A549 (cell line): ENCODE data around the gene FHIT. TPM values are rescaled to one million over a fixed set of nuclear protein-coding genes. Genes with fewer than 3 reads are reported as not detected.

Source experiments
- ATAC-seq, 2 experiments: fragments of 200-7000 bp in 1 of 2; fragments of >200 bp in 1 of 2; cut with Nextera tagmentation in 1 of 2; cut with Tn5 transposase in 1 of 2; 3 replicates each; pipeline versions ENCODE4 v1.8.0 to v1.9.1; 2018 to 2020; ENCODE audit warnings: mild to moderate bottlenecking in 1 of 2, moderate library complexity in 1 of 2
- CTCF ChIA-PET: fragments of 300-600 bp; sonication (Branson Sonifier 250); formaldehyde crosslinking; extraction: SDS; loops from one replicate; lab custom pipeline; 2021; ENCODE audit warnings: antibody characterized with exemption, inconsistent platforms; lab: Yijun Ruan, JAX
- POLR2A ChIA-PET: fragments of 350-600 bp; formaldehyde crosslinking; extraction: SDS; loops from one replicate; lab custom pipeline; 2021; ENCODE audit warnings: antibody characterized with exemption, inconsistent platforms; lab: Yijun Ruan, JAX
- DNase-seq, 2 experiments: peaks; one replicate each; pipeline versions ENCODE4 v3.0.0 to v3.0.0-alpha.2; 2011 to 2016; ENCODE audit warnings: low read depth in 1 of 2, low spot score in 1 of 2
- FAIRE-seq: peaks from 2 replicates; lab custom pipeline; 2011; peaks lifted over from hg19 to GRCh38; lab: Jason Lieb, UNC
- H3K27ac ChIP-seq, 2 experiments: fragments of >200 bp; sonication (Bioruptor Twin); formaldehyde crosslinking; 3 replicates each; pipeline ENCODE4 v1.5.1; 2016 to 2017
- H3K4me1 ChIP-seq: fragments of >200 bp; sonication (Bioruptor Twin); formaldehyde crosslinking; 3 replicates; pipeline ENCODE4 v1.6.1; 2016
- H3K4me2 ChIP-seq: fragments of >200 bp; sonication (Bioruptor Twin); formaldehyde crosslinking; 3 replicates; pipeline ENCODE4 v1.6.1; 2016
- H3K4me3 ChIP-seq: fragments of >200 bp; sonication (Bioruptor Twin); formaldehyde crosslinking; 3 replicates; pipeline ENCODE4 v1.5.1; 2016
- H3K9me3 ChIP-seq: fragments of >200 bp; sonication (Bioruptor Twin); formaldehyde crosslinking; 3 replicates; pipeline ENCODE4 v1.6.1; 2016
- ATOH8 ChIP-seq: fragments of 250-450 bp; sonication (Bioruptor Pico); IDR thresholded peaks from 2 replicates; pipeline ENCODE4 v1.5.0; 2020; ENCODE audit warnings: low read depth, mild to moderate bottlenecking, moderate library complexity
- BHLHE40 ChIP-seq: IDR thresholded peaks from 2 replicates; pipeline ENCODE4 v1.6.1; 2012; ENCODE audit warnings: low read depth, low read length, inconsistent platforms
- CBX8 ChIP-seq: fragments of 200-600 bp; sonication (generic); IDR thresholded peaks from 2 replicates; pipeline ENCODE4 v1.6.1; 2016
- E2F6 ChIP-seq: IDR thresholded peaks from 2 replicates; pipeline ENCODE4 v1.6.1; 2012; ENCODE audit warnings: low read depth, borderline replicate concordance
- EP300 ChIP-seq, 2 experiments: fragments of >200 bp; sonication (Bioruptor Twin); formaldehyde crosslinking; IDR thresholded peaks; 2 replicates in 1 of 2; 3 replicates in 1 of 2; pipeline ENCODE4 v1.6.1; 2016 to 2017
- ESRRA ChIP-seq: fragments of 150-350 bp; IDR thresholded peaks from 2 replicates; pipeline ENCODE4 v1.6.1; 2014; ENCODE audit warnings: mild to moderate bottlenecking, low read length, borderline replicate concordance
- FOSB ChIP-seq: fragments of 250-450 bp; sonication (Bioruptor Pico); IDR thresholded peaks from 2 replicates; pipeline ENCODE4 v1.5.0; 2020; ENCODE audit warnings: mild to moderate bottlenecking, moderate library complexity
- HDAC2 ChIP-seq: fragments of 200-600 bp; sonication (generic); IDR thresholded peaks from 2 replicates; pipeline ENCODE4 v1.6.1; 2016
- HOXB13 ChIP-seq: fragments of 250-450 bp; sonication (Bioruptor Pico); IDR thresholded peaks from 2 replicates; pipeline ENCODE4 v1.5.0; 2020; ENCODE audit warnings: low read depth, mild to moderate bottlenecking, moderate library complexity
- HOXB5 ChIP-seq: fragments of 250-450 bp; sonication (Bioruptor Pico); IDR thresholded peaks from 2 replicates; pipeline ENCODE4 v1.5.0; 2020; ENCODE audit warnings: mild to moderate bottlenecking, moderate library complexity
- KDM1A ChIP-seq: fragments of 200-600 bp; sonication (generic); IDR thresholded peaks from 2 replicates; pipeline ENCODE4 v1.6.1; 2016; ENCODE audit warnings: low read depth, mild to moderate bottlenecking
- MAFK ChIP-seq: fragments of 450-650 bp; IDR thresholded peaks from 2 replicates; pipeline ENCODE4 v1.6.1; 2014; ENCODE audit not compliant: partially characterized antibody
- MYC ChIP-seq: IDR thresholded peaks from 2 replicates; pipeline ENCODE4 v1.6.1; 2012; ENCODE audit warnings: mild to moderate bottlenecking, inconsistent platforms, low read length, improper control_type of control experiment, borderline replicate concordance
- NFE2L2 ChIP-seq: fragments of 150-350 bp; conservative IDR thresholded peaks from 2 replicates; pipeline ENCODE4 v1.6.1; 2014; ENCODE audit warnings: low read length
- POLR2AphosphoS2 ChIP-seq: conservative IDR thresholded peaks from 2 replicates; pipeline ENCODE4 v1.6.1; 2012; ENCODE audit warnings: low read length, improper control_type of control experiment, inconsistent platforms
- RNF2 ChIP-seq: fragments of 200-600 bp; sonication (generic); IDR thresholded peaks from 2 replicates; pipeline ENCODE4 v1.6.1; 2016; ENCODE audit warnings: low read depth, mild to moderate bottlenecking, antibody characterized with exemption, moderate library complexity, borderline replicate concordance
- TFCP2L1 ChIP-seq: fragments of 250-450 bp; sonication (Bioruptor Pico); IDR thresholded peaks from 2 replicates; pipeline ENCODE4 v1.5.0; 2021; ENCODE audit warnings: mild to moderate bottlenecking
- ZC3H11A ChIP-seq: fragments of 450-650 bp; IDR thresholded peaks from 2 replicates; pipeline ENCODE4 v1.6.1; 2014; ENCODE audit warnings: antibody characterized with exemption, mild to moderate bottlenecking
- WGBS: methylation state at CpG from one replicate; pipeline ENCODE4 v1.1.6; 2017; ENCODE audit errors: missing lambda C conversion rate; 5-methylcytosine and 5-hydroxymethylcytosine counted together
- polyA plus RNA-seq, 4 experiments: library from polyadenylated mRNA; depleted of rRNA in 3 of 4; stranded (reverse); fragments of >200 nt; fragmentation: RNase III in 1 of 4; extraction: RNeasy Plus Mini Kit Qiagen cat#74134 plus additional on column Dnase treatment in 1 of 4; gene quantifications; 2 replicates in 3 of 4; 3 replicates in 1 of 4; pipeline ENCODE4 v1.2.3, GENCODE V29; 2011 to 2017
- TF ChIP-seq, protein P1 (sequence below): fragments of 150-350 bp; IDR thresholded peaks from 2 replicates; pipeline ENCODE4 v1.6.1; 2014; ENCODE audit warnings: low read depth, mild to moderate bottlenecking, low read length
- TF ChIP-seq, protein P2 (sequence below): fragments of >200 bp; sonication (Bioruptor Twin); formaldehyde crosslinking; IDR thresholded peaks from 2 replicates; pipeline ENCODE4 v1.6.1; 2016

Gene FHIT
- polyA plus RNA-seq, 2 of the 4 experiments (the other 2 are of a cell fraction), result 0.76 to 0.92 TPM

GRCh38 chr3:59756934-59757333 is 1494.3 kb downstream of the FHIT start:
- Histone ChIP-seq H3K27ac (no peak overlapping the region), H3K4me1 (no peaks in the 10 kb centered on the region), H3K4me3 (no peak overlapping the region), H3K9me3 (no peaks in the 10 kb centered on the region), H3K4me2 (no peak overlapping the region)
- ChIA-PET POLR2A (no interaction called here), CTCF (no interaction called here)
- TF ChIP-seq, protein P1, sequence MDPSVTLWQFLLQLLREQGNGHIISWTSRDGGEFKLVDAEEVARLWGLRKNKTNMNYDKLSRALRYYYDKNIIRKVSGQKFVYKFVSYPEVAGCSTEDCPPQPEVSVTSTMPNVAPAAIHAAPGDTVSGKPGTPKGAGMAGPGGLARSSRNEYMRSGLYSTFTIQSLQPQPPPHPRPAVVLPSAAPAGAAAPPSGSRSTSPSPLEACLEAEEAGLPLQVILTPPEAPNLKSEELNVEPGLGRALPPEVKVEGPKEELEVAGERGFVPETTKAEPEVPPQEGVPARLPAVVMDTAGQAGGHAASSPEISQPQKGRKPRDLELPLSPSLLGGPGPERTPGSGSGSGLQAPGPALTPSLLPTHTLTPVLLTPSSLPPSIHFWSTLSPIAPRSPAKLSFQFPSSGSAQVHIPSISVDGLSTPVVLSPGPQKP, result no peak
- no peak for TF ChIP-seq CBX8
- TF ChIP-seq NFE2L2, result no peak
- TF ChIP-seq, protein P2, sequence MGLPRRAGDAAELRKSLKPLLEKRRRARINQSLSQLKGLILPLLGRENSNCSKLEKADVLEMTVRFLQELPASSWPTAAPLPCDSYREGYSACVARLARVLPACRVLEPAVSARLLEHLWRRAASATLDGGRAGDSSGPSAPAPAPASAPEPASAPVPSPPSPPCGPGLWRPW, result no peak
- TF ChIP-seq HOXB13 (CRISPR knock-in tag), result no peak
- TF ChIP-seq HDAC2, result no peak
- no peak for TF ChIP-seq ZC3H11A
- no peak for TF ChIP-seq ATOH8
- TF ChIP-seq BHLHE40, result no peak
- DNase-seq, result no peak
- WGBS, result 40% methylated on average over 5 of the region's 5 CpGs
- ATAC-seq, result no peak
- no peak for FAIRE-seq

- no peak for TF ChIP-seq TFCP2L1 (CRISPR knock-in tag)
- TF ChIP-seq MYC, result no peak
- no peak for TF ChIP-seq EP300 (IDR thresholded peaks at IDR 0.05)
- TF ChIP-seq E2F6, result no peak
- ChIA-PET POLR2A (no interaction called here), CTCF (no interaction called here)
- ATAC-seq (no peak), DNase-seq (no peak), FAIRE-seq (no peak)
- H3K9me3 ChIP-seq, result no peaks in the 10 kb centered on the region
- H3K4me1 ChIP-seq, result no peaks in the 10 kb centered on the region
- 93% methylated on average over 4 of the region's 4 CpGs for WGBS
- H3K4me2 ChIP-seq, result no peak overlapping the region
- H3K4me3 ChIP-seq, result no peak overlapping the region
- H3K27ac ChIP-seq, result no peak overlapping the region
Observed at GRCh38 chr3:59754456-59755129, 1496.7 kb downstream of the FHIT start.

DNA sequence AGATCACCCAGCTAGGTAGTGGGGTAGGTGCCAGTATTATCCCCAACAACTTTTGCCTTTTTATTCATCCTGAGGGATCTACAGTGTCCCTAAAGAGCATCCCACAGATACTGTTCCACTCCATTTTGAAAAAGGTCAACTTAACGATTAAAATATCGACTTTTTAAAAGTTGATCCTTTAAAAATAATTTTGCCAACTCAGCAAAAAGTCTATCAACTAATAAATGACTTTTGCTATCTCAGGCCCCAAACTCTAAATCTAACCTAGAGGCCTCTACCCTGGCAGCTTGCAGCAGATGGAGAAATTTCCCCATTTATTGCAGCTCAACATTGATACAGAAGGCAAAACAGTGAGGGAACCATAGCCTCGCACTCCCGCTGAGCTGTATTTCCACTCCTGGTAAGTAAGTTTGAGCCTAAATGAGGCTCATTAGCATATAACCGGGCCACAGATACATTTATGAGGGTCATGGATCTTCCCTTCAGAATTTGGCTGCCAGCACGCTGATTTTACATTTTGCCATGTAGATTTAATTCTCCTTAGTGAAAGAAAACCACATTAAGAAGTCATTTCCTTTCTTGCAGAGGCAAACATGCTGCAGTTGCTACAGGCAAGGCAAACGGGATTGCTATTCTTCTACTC is 1497.3 kb downstream of the FHIT start:
- Histone ChIP-seq H3K27ac (no peak overlapping the region), H3K4me3 (no peak overlapping the region), H3K4me1 (no peaks in the 10 kb centered on the region), H3K4me2 (no peak overlapping the region), H3K9me3 (no peaks in the 10 kb centered on the region)
- no peak for TF ChIP-seq FOSB (CRISPR knock-in tag)
- no peak for TF ChIP-seq KDM1A
- peak; percentile 97 for TF ChIP-seq MAFK
- ATAC-seq (no peak), DNase-seq (no peak), FAIRE-seq (no peak)
- ChIA-PET CTCF (no interaction called here), POLR2A (no interaction called here)
- 69% methylated on average over 7 of the region's 7 CpGs for WGBS

- FAIRE-seq (no peak), ATAC-seq (no peak), DNase-seq (no peak)
- Histone ChIP-seq H3K4me1 (no peaks in the 10 kb centered on the region), H3K9me3 (no peaks in the 10 kb centered on the region), H3K4me3 (no peak overlapping the region), H3K27ac (no peak overlapping the region), H3K4me2 (no peak overlapping the region)
- POLR2A ChIA-PET, result no interaction called here
- TF ChIP-seq BHLHE40 (no peak), POLR2AphosphoS2 (no peak), RNF2 (no peak), ESRRA (no peak), HOXB13 (CRISPR knock-in tag) (no peak), NFE2L2 (no peak), HOXB5 (CRISPR knock-in tag) (no peak), ATOH8 (no peak)
- CTCF ChIA-PET, result no interaction called here
Observed at GRCh38 chr3:59752925-59753324, 1498.3 kb downstream of the FHIT start.
